Tibial artery (tissue), 4 donors: ENCODE measurements around the gene CHCHD5.

Experiments used
- DNase-seq, 2 donors: peaks; one replicate each; pipeline ENCODE4 v3.0.0-alpha.2; 2019
- H3K27ac ChIP-seq, 2 donors: fragments of 200-600 bp; sonication (generic) in 1 of 2; 1 replicate in 1 of 2; 2 replicates in 1 of 2; pipeline ENCODE4 v1.5.1; 2018 to 2019; ENCODE audit warnings: mild to moderate bottlenecking in 1 of 2
- H3K27me3 ChIP-seq, 2 donors: fragments of 200-600 bp; sonication (generic) in 1 of 2; one replicate each; pipeline versions ENCODE4 v1.5.1 to v1.6.0; 2016 to 2019
- H3K36me3 ChIP-seq, 3 donors: fragments of 200-600 bp; sonication (generic) in 2 of 3; one replicate each; pipeline ENCODE4 v1.5.1; 2016 to 2019; ENCODE audit warnings: mild to moderate bottlenecking in 2 of 3
- H3K4me1 ChIP-seq, 4 donors: fragments of 200-600 bp; sonication (generic) in 2 of 4; 1 replicate in 3 of 4; 2 replicates in 1 of 4; pipeline ENCODE4 v1.5.1; 2016 to 2019
- H3K4me3 ChIP-seq, 2 donors: fragments of 200-600 bp; sonication (generic) in 1 of 2; 1 replicate in 1 of 2; 2 replicates in 1 of 2; pipeline ENCODE4 v1.5.1; 2018 to 2019; ENCODE audit warnings: mild to moderate bottlenecking in 2 of 2
- H3K9me3 ChIP-seq, 3 donors: fragments of 200-600 bp; sonication (generic) in 1 of 3; one replicate each; pipeline ENCODE4 v1.5.1; 2016 to 2019
- CTCF ChIP-seq, 2 experiments: fragments of 200-600 bp in 1 of 2; fragments of 450-650 bp in 1 of 2; IDR thresholded peaks; one replicate each; pipeline ENCODE4 v1.5.1; 2017 to 2019; ENCODE audit warnings: antibody characterized with exemption in 2 of 2, mild to moderate bottlenecking in 1 of 2, moderate library complexity in 1 of 2
- intact Hi-C: fragments of 100-400 bp; cut with DNase I; formaldehyde crosslinking; loops from one replicate; pipeline ENCODE4 v1.15.0; 2023; ENCODE audit warnings: low total_unique reads

The CHCHD5 gene

GRCh38 chr2:112634153-112634873 is 49.9 kb downstream of the CHCHD5 start:
- no peak for TF ChIP-seq CTCF (IDR thresholded peaks at IDR 0.05)
- Histone ChIP-seq H3K4me1 (peaks cover 0 to 8% (median 3%) of the 10 kb centered on the region in 4 donors), H3K36me3 (no peaks in the 10 kb centered on the region), H3K27me3 (peaks cover 0 to 9% of the 10 kb centered on the region in 2 donors), H3K4me3 (no peak overlapping the region), H3K27ac (no peak overlapping the region), H3K9me3 (no peaks in the 10 kb centered on the region)
- intact Hi-C loops = no loop called here
- DNase-seq = peak in 1 of 2 donors; percentile 55

- Histone ChIP-seq H3K27ac (no peak overlapping the region), H3K4me1 (peaks cover 0 to 8% (median 3%) of the 10 kb centered on the region in 4 donors), H3K36me3 (no peaks in the 10 kb centered on the region), H3K4me3 (no peak overlapping the region), H3K9me3 (no peaks in the 10 kb centered on the region), H3K27me3 (peaks cover 0 to 9% of the 10 kb centered on the region in 2 donors)
- intact Hi-C loops = no loop called here
- DNase-seq = peak in 1 of 2 donors; percentile 44
- no peak for TF ChIP-seq CTCF (IDR thresholded peaks at IDR 0.05)
Observed at GRCh38 chr2:112634874-112635157, 50.4 kb downstream of the CHCHD5 start.

- no peak for DNase-seq
- no peak overlapping the region for H3K4me3 ChIP-seq
- H3K36me3 ChIP-seq = no peaks in the 10 kb centered on the region
- peaks cover 0 to 8% (median 2%) of the 10 kb centered on the region in 4 donors for H3K4me1 ChIP-seq
- H3K27me3 ChIP-seq = peaks cover 0 to 9% of the 10 kb centered on the region in 2 donors
- H3K27ac ChIP-seq = no peak overlapping the region
- intact Hi-C loops = no loop called here
- H3K9me3 ChIP-seq = no peaks in the 10 kb centered on the region
- TF ChIP-seq CTCF (IDR thresholded peaks at IDR 0.05) = no peak
Observed at GRCh38 chr2:112636605-112637288, 52.3 kb downstream of the CHCHD5 start.

- Histone ChIP-seq H3K9me3 (no peaks in the 10 kb centered on the region), H3K4me3 (no peak overlapping the region), H3K27ac (no peak overlapping the region), H3K4me1 (peaks cover 0 to 8% (median 2%) of the 10 kb centered on the region in 4 donors), H3K36me3 (no peaks in the 10 kb centered on the region), H3K27me3 (peaks cover 0 to 5% of the 10 kb centered on the region in 2 donors)
- DNase-seq = no peak
- intact Hi-C loops = no loop called here
- TF ChIP-seq CTCF (IDR thresholded peaks at IDR 0.05) = no peak
Observed at GRCh38 chr2:112637289-112637660, 52.9 kb downstream of the CHCHD5 start.
